Measurements from ENCODE around the gene SPTAN1.

The SPTAN1 gene

GRCh38 chr9:128607642-128608350, 55.4 kb downstream of the SPTAN1 start:
- DNase-seq = no peak

- no peak for DNase-seq
Measured at GRCh38 chr9:128610897-128611296, 58.5 kb downstream of the SPTAN1 start.

- no peak for DNase-seq
Measured at GRCh38 chr9:128611600-128612394, 59.4 kb downstream of the SPTAN1 start.

GRCh38 chr9:128614728-128615127, 62.3 kb downstream of the SPTAN1 start:
- DNase-seq = no peak

GRCh38 chr9:128615571-128615970, 63.2 kb downstream of the SPTAN1 start:
- DNase-seq = no peak

GRCh38 chr9:128617943-128618342, 65.6 kb downstream of the SPTAN1 start:
- DNase-seq = no peak

- no peak for DNase-seq
Measured at GRCh38 chr9:128619127-128619526, 66.7 kb downstream of the SPTAN1 start.

- DNase-seq = no peak
Measured at GRCh38 chr9:128619779-128620178, 67.4 kb downstream of the SPTAN1 start.

GRCh38 chr9:128621730-128622455, 69.5 kb downstream of the SPTAN1 start:
- no peak for DNase-seq

GRCh38 chr9:128624566-128624965, 72.2 kb downstream of the SPTAN1 start:
- no peak for DNase-seq

GRCh38 chr9:128625391-128626146, 73.2 kb downstream of the SPTAN1 start:
- no peak for DNase-seq

GRCh38 chr9:128626181-128626580, 73.8 kb downstream of the SPTAN1 start:
- DNase-seq = no peak

GRCh38 chr9:128627127-128627715, 74.8 kb downstream of the SPTAN1 start:
- no peak for DNase-seq

GRCh38 chr9:128627906-128628305, 75.5 kb downstream of the SPTAN1 start:
- no peak for DNase-seq

GRCh38 chr9:128628471-128629048, 76.2 kb downstream of the SPTAN1 start:
- DNase-seq = no peak

- DNase-seq = no peak
Measured at GRCh38 chr9:128629136-128629535, 76.7 kb downstream of the SPTAN1 start.

GRCh38 chr9:128629852-128630545, 77.6 kb downstream of the SPTAN1 start:
- DNase-seq = no peak

GRCh38 chr9:128631636-128632035, 79.2 kb downstream of the SPTAN1 start:
- no peak for DNase-seq

GRCh38 chr9:128632066-128632465, 79.7 kb downstream of the SPTAN1 start:
- DNase-seq = no peak

GRCh38 chr9:128632486-128632885, 80.1 kb downstream of the SPTAN1 start:
- no peak for DNase-seq

GRCh38 chr9:128633057-128633456, 80.7 kb downstream of the SPTAN1 start:
- no peak for DNase-seq
